Coronary artery (tissue), 2 donors: ENCODE results near the gene PIGL.

Source experiments
- DNase-seq: peaks from one replicate; pipeline ENCODE4 v3.0.0-alpha.2; 2017; ENCODE audit warnings: low spot score
- H3K27ac ChIP-seq, 2 donors: fragments of 200-600 bp; sonication (generic); one replicate each; pipeline ENCODE4 v1.5.1; 2016 to 2019
- H3K4me3 ChIP-seq: fragments of 200-600 bp; sonication (generic); 2 replicates; pipeline ENCODE4 v1.5.1; 2016; ENCODE audit warnings: mild to moderate bottlenecking, moderate library complexity
- CTCF ChIP-seq: fragments of 200-600 bp; sonication (generic); IDR thresholded peaks from one replicate; pipeline ENCODE4 v1.5.1; 2019; ENCODE audit warnings: antibody characterized with exemption

The PIGL gene

GRCh38 chr17:16364625-16365024 is 147.6 kb downstream of the PIGL start:
- DNase-seq, result no peak
- no peak for TF ChIP-seq CTCF
- H3K27ac ChIP-seq, result peak overlapping the region in 1 of 2 donors; percentile 60
- no peak overlapping the region for H3K4me3 ChIP-seq

GRCh38 chr17:16371742-16372141 is 154.7 kb downstream of the PIGL start:
- no peak overlapping the region for H3K27ac ChIP-seq

GRCh38 chr17:16374146-16374938 is 157.3 kb downstream of the PIGL start:
- TF ChIP-seq CTCF, result no peak
- no peak overlapping the region for H3K4me3 ChIP-seq
- no peak for DNase-seq
- no peak overlapping the region for H3K27ac ChIP-seq

More at GRCh38 chr17:16371742-16372141, 154.7 kb downstream of the PIGL start:
- no peak for TF ChIP-seq CTCF
- no peak overlapping the region for H3K4me3 ChIP-seq
- DNase-seq, result no peak
